Breast epithelium (tissue), 3 donors: ENCODE results near the gene TSSK1B.

Source experiments
- CTCF ChIP-seq, 3 donors: fragments of 450-650 bp; IDR thresholded peaks; one replicate each; pipeline ENCODE4 v1.5.1; 2016 to 2017; ENCODE audit warnings: antibody characterized with exemption in 3 of 3, mild to moderate bottlenecking in 3 of 3, moderate library complexity in 3 of 3
- POLR2A ChIP-seq: fragments of 450-650 bp; IDR thresholded peaks from one replicate; pipeline ENCODE4 v1.6.1; 2016; ENCODE audit warnings: antibody characterized with exemption, mild to moderate bottlenecking, moderate library complexity
- POLR2AphosphoS5 ChIP-seq, 3 donors: sonication (generic); formaldehyde crosslinking; IDR thresholded peaks; one replicate each; pipeline ENCODE4 v1.6.1; 2017; ENCODE audit warnings: antibody characterized with exemption in 3 of 3

- TF ChIP-seq CTCF (IDR thresholded peaks at IDR 0.05) (no peak), POLR2AphosphoS5 (IDR thresholded peaks at IDR 0.05) (no peak), POLR2A (no peak)
Observed at GRCh38 chr5:113451797-113452196, 17.0 kb upstream of the TSSK1B start.
